MCF 10A (cell line): ENCODE measurements around the gene LRRC3C. TPM values are rescaled to one million over a fixed set of nuclear protein-coding genes. Genes with fewer than 3 reads are reported as not detected.

ENCODE experiments used
- BruUV-seq: library from RNA; stranded (reverse); fragments of 400-500 nt; replicated peaks from 2 replicates; lab custom pipeline; 2021; lab: Mats Ljungman, UMichigan
- CTCF ChIA-PET: fragments of 300-600 bp; sonication (Branson Sonifier 250); formaldehyde crosslinking; extraction: SDS; loops from one replicate; lab custom pipeline; 2021; ENCODE audit warnings: antibody characterized with exemption, inconsistent platforms; lab: Yijun Ruan, JAX
- POLR2A ChIA-PET: fragments of 300-600, 350-650 bp; sonication (Branson Sonifier 250); formaldehyde crosslinking; extraction: SDS; loops from one replicate; lab custom pipeline; 2020; ENCODE audit warnings: antibody characterized with exemption, inconsistent platforms; lab: Yijun Ruan, JAX
- DNase-seq: peaks from one replicate; pipeline ENCODE4 v3.0.0-alpha.2; 2018; ENCODE audit not compliant: unreplicated experiment
- H3K27ac Mint-ChIP-seq: one replicate; pipeline ENCODE4 v1.8.0; 2022; ENCODE audit warnings: mild to moderate bottlenecking, low read depth, mixed read lengths; ENCODE audit not compliant: unreplicated experiment
- H3K27me3 Mint-ChIP-seq: one replicate; pipeline ENCODE4 v1.8.0; 2022; ENCODE audit warnings: mixed read lengths; ENCODE audit not compliant: insufficient read depth, unreplicated experiment
- H3K36me3 Mint-ChIP-seq: one replicate; pipeline ENCODE4 v1.8.0; 2022; ENCODE audit warnings: mild to moderate bottlenecking, moderate library complexity, mixed read lengths; ENCODE audit not compliant: insufficient read depth, unreplicated experiment
- H3K4me1 Mint-ChIP-seq: one replicate; pipeline ENCODE4 v1.8.0; 2022; ENCODE audit warnings: mixed read lengths; ENCODE audit not compliant: insufficient read depth, unreplicated experiment
- H3K4me3 Mint-ChIP-seq: one replicate; pipeline ENCODE4 v1.8.0; 2022; ENCODE audit warnings: mild to moderate bottlenecking, moderate library complexity, mixed read lengths; ENCODE audit not compliant: unreplicated experiment
- H3K9me3 Mint-ChIP-seq: one replicate; pipeline ENCODE4 v1.8.0; 2022; ENCODE audit warnings: mixed read lengths; ENCODE audit not compliant: unreplicated experiment
- intact Hi-C: fragments of 100-400 bp; cut with micrococcal nuclease; formaldehyde crosslinking; loops from 2 replicates; pipeline ENCODE4 v1.14.1; 2022
- total RNA-seq: library from RNA; stranded (reverse); gene quantifications from 2 replicates; pipeline ENCODE4 v1.2.3, GENCODE V29; 2022
- TF ChIP-seq, protein P1 (sequence below): fragments of 200-600 bp; IDR thresholded peaks from one replicate; pipeline ENCODE4 v1.8.0; 2022; ENCODE audit warnings: antibody characterized with exemption, mild to moderate bottlenecking; ENCODE audit not compliant: unreplicated experiment

The LRRC3C gene
- total RNA-seq, 1 experiment from 2014 or later: not detected

DNA sequence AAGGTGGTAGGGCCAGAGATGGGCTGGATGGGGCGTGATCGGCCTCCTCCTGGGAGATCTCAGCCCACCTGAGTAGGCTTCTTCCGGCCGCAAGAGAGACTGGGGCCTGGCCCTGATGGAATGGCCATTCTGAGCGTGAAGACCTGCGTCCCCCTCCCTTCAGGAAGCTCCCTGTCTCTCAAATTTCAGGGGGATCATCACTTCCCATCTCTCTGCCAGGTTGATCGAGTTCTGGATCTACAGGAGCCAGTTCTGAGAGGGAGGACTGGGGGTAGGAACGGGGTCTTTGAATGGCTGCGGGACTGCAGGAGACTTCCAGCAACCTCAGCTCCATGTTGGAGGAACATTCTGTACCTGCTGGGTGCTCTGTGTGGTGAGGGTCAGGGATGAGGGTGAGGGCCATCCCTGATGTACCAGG is 25.9 kb downstream of the LRRC3C start:
- no peaks in the 10 kb centered on the region for H3K9me3 Mint-ChIP-seq
- intact Hi-C loops: no loop called here
- H3K4me3 Mint-ChIP-seq: peak overlapping the region; percentile 62
- ChIA-PET CTCF (interaction anchor here (0.6 to 1.1 kb wide), 4 partner anchors 24 to 649 kb away, joined by 3 to 4 read pairs (median 3); no protein-coding TSS in a partner anchor), POLR2A (interaction anchor here (3.4 kb wide), 1 partner anchor 26 kb away, joined by 24 read pairs; the partner anchor contains the start of gene PSMD3)
- no peak for DNase-seq
- no TSS peak for BruUV-seq
- H3K4me1 Mint-ChIP-seq: no peaks in the 10 kb centered on the region
- H3K27ac Mint-ChIP-seq: no peak overlapping the region
- H3K36me3 Mint-ChIP-seq: no peaks in the 10 kb centered on the region
- H3K27me3 Mint-ChIP-seq: peaks cover 22% of the 10 kb centered on the region
- TF ChIP-seq, protein P1, sequence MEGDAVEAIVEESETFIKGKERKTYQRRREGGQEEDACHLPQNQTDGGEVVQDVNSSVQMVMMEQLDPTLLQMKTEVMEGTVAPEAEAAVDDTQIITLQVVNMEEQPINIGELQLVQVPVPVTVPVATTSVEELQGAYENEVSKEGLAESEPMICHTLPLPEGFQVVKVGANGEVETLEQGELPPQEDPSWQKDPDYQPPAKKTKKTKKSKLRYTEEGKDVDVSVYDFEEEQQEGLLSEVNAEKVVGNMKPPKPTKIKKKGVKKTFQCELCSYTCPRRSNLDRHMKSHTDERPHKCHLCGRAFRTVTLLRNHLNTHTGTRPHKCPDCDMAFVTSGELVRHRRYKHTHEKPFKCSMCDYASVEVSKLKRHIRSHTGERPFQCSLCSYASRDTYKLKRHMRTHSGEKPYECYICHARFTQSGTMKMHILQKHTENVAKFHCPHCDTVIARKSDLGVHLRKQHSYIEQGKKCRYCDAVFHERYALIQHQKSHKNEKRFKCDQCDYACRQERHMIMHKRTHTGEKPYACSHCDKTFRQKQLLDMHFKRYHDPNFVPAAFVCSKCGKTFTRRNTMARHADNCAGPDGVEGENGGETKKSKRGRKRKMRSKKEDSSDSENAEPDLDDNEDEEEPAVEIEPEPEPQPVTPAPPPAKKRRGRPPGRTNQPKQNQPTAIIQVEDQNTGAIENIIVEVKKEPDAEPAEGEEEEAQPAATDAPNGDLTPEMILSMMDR: no peak

DNA sequence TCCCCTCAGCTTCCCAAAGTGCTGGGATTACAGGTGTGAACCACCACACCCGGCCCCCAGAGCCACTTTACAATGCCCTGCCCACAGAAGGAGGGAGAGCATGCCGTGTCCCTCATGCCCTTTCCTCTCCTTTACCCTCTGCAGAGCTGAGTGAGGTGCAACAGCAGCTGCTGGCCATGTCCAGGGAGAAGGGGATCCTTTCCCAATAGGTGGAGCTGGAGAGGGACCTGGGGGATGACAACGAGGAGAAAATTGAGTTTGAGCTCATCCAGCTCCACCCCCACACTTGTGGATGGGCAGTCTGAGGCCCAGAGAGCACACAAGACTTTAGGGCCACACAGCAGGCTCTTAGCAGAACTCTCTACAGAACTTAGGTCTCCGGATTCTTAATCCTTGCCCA is 27.3 kb downstream of the LRRC3C start:
- Mint-ChIP-seq H3K4me1 (peaks cover 8% of the 10 kb centered on the region), H3K36me3 (no peaks in the 10 kb centered on the region), H3K4me3 (no peak overlapping the region), H3K27ac (no peak overlapping the region), H3K27me3 (peaks cover 22% of the 10 kb centered on the region), H3K9me3 (no peaks in the 10 kb centered on the region)
- DNase-seq: no peak
- intact Hi-C loops: no loop called here
- CTCF ChIA-PET: interaction anchor here (0.6 to 1.9 kb wide), 4 partner anchors 25 to 1451 kb away, joined by 3 to 12 read pairs (median 4); partner anchors contain the start of gene PSMD3
- POLR2A ChIA-PET: interaction anchor here (0.7 to 3.4 kb wide), 2 partner anchors 25 to 218 kb away, joined by 3 to 24 read pairs; partner anchors contain the start of gene PSMD3
- BruUV-seq: no TSS peak
- TF ChIP-seq, protein P1: no peak

DNA sequence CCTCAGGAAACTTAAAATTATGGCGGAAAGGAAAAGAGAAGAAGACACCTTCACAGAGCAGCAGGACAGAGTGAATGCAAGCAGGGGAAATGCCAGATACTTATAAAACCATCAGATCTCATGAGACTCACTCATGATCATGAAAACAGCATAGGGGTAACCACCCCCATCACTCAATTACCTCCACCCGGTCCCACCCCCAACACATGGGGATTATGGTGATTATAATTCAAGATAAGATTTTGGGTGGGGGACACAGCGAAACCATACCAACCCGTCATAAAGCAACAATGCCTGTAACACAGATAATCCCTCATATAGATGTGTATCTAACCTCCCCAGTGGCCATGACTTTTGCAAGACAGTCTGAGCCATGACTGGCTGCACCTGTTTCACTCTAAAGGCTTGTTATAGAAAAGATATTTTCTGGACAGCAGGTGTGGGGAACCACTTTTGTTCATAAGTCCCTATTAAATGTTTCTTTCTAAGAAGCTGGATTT is 28.2 kb downstream of the LRRC3C start:
- POLR2A ChIA-PET: no interaction called here
- peaks cover 16% of the 10 kb centered on the region for H3K27me3 Mint-ChIP-seq
- H3K4me1 Mint-ChIP-seq: peaks cover 8% of the 10 kb centered on the region
- no TSS peak for BruUV-seq
- no peaks in the 10 kb centered on the region for H3K36me3 Mint-ChIP-seq
- H3K9me3 Mint-ChIP-seq: no peaks in the 10 kb centered on the region
- CTCF ChIA-PET: interaction anchor here (0.6 to 4.4 kb wide), 3 partner anchors 24 to 226 kb away, joined by 3 to 69 read pairs (median 12); partner anchors contain the start of gene PSMD3
- H3K27ac Mint-ChIP-seq: no peak overlapping the region
- H3K4me3 Mint-ChIP-seq: no peak overlapping the region
- no peak for DNase-seq
- intact Hi-C loops: no loop called here
- TF ChIP-seq, protein P1: no peak

DNA sequence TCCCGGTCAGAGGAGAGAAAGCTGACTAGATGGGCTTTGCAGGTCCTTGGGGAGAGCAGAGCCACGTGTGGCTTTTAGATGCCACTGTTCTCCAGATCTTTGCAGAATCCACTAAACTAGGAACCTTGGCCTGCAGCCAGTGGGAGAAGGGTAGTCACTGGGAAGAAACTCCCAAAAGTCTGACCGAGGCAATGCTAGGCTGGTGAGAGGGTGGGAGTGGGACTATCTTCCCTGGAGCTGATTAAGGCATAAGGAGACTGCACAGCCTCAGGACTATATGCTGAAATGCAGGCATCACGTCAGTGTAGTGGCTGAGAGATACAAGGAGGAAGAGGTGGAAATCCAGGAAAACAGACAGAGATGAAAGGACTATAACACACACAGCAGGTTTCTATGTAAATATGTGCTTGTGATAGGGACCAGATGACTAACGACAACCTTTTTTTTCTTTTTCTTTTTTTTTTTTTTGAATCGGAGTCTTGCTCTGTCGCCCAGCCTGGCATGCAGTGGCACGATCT is 33.1 kb downstream of the LRRC3C start:
- intact Hi-C loops: no loop called here
- Mint-ChIP-seq H3K4me1 (peaks cover 14% of the 10 kb centered on the region), H3K4me3 (no peak overlapping the region), H3K9me3 (no peaks in the 10 kb centered on the region), H3K27me3 (no peaks in the 10 kb centered on the region), H3K27ac (no peak overlapping the region), H3K36me3 (no peaks in the 10 kb centered on the region)
- no TSS peak for BruUV-seq
- ChIA-PET POLR2A (interaction anchor here (0.9 to 6.3 kb wide), 2 partner anchors 19 to 88 kb away, joined by 3 to 38 read pairs; partner anchors contain the start of gene PSMD3), CTCF (interaction anchor here (0.6 to 2.8 kb wide), 4 partner anchors 12 to 339 kb away, joined by 3 to 16 read pairs (median 4); partner anchors contain the start of gene PSMD3)
- TF ChIP-seq, protein P1: no peak
- no peak for DNase-seq
